Left hindlimb (tissue), 1 donor: ENCODE measurements around the gene SPOUT1.
"Not testable (repeated sequence)": the region's sequence is repeated elsewhere in the genome, so short reads cannot be mapped to it uniquely, and the experiment has no call there.

Experiments used
- DNase-seq: peaks from one replicate; pipeline ENCODE4 v3.0.0-alpha.2; 2018

Gene SPOUT1

GRCh38 chr9:128829477-128830251 is at the start of gene SPOUT1:
SPOUT1 (minus strand) TSS chr9:128829794; CDS start chr9:128829780, 14 bp downstream.
- peak; percentile 95 for DNase-seq

- no peak for DNase-seq
These were observed 48.3 kb upstream of the SPOUT1 start for GRCh38 chr9:128877852-128878251.

- DNase-seq: not testable (repeated sequence)
These were observed 41.3 kb upstream of the SPOUT1 start for GRCh38 chr9:128870941-128871265.

- no peak for DNase-seq
These were observed 40.7 kb upstream of the SPOUT1 start for GRCh38 chr9:128870128-128870940.

- peak; percentile 64 for DNase-seq
These were observed 34.1 kb upstream of the SPOUT1 start for GRCh38 chr9:128863647-128864046.

- no peak for DNase-seq
These were observed 32.8 kb upstream of the SPOUT1 start for GRCh38 chr9:128862401-128862851.

- DNase-seq: no peak
These were observed 31.9 kb upstream of the SPOUT1 start for GRCh38 chr9:128861501-128861900.

- no peak for DNase-seq
These were observed 31.3 kb upstream of the SPOUT1 start for GRCh38 chr9:128860937-128861336.

- not testable (repeated sequence) for DNase-seq
These were observed 28.9 kb upstream of the SPOUT1 start for GRCh38 chr9:128858476-128858875.

GRCh38 chr9:128854454-128854853 is 24.9 kb upstream of the SPOUT1 start:
- DNase-seq: not testable (repeated sequence)

GRCh38 chr9:128852646-128853045 is 23.1 kb upstream of the SPOUT1 start:
- not testable (repeated sequence) for DNase-seq

- not testable (repeated sequence) for DNase-seq
These were observed 22.4 kb upstream of the SPOUT1 start for GRCh38 chr9:128851779-128852600.

- not testable (repeated sequence) for DNase-seq
These were observed 21.4 kb upstream of the SPOUT1 start for GRCh38 chr9:128851024-128851423.

GRCh38 chr9:128847803-128848202 is 18.2 kb upstream of the SPOUT1 start:
- DNase-seq: no peak

- DNase-seq: no peak
These were observed 17.1 kb upstream of the SPOUT1 start for GRCh38 chr9:128846680-128847030.

- DNase-seq: peak; percentile 58
These were observed 15.8 kb upstream of the SPOUT1 start for GRCh38 chr9:128845186-128845931.

- DNase-seq: not testable (repeated sequence)
These were observed 13.6 kb upstream of the SPOUT1 start for GRCh38 chr9:128843171-128843570.

- no peak for DNase-seq
These were observed 12.3 kb upstream of the SPOUT1 start for GRCh38 chr9:128841694-128842492.

GRCh38 chr9:128840524-128840923 is 10.9 kb upstream of the SPOUT1 start:
- DNase-seq: no peak

GRCh38 chr9:128838338-128838737 is 8.7 kb upstream of the SPOUT1 start:
- no peak for DNase-seq

- DNase-seq: no peak
These were observed 7.0 kb upstream of the SPOUT1 start for GRCh38 chr9:128836509-128837145.
